Umbilical cord (tissue), 2 donors: ENCODE measurements around the gene HPGDS. TPM values are rescaled to one million over a fixed set of nuclear protein-coding genes. Genes with fewer than 3 reads are reported as not detected.

Experiments used
- DNase-seq: peaks from one replicate; pipeline ENCODE4 v3.0.0-alpha.2; 2015; ENCODE audit warnings: low spot score
- total RNA-seq: library from RNA; depleted of rRNA; stranded (reverse); fragments of >200 nt; gene quantifications from one replicate; pipeline ENCODE4 v1.2.3, GENCODE V29; 2014; ENCODE audit warnings: low replicate concordance; ENCODE audit not compliant: insufficient read depth

HPGDS gene
- total RNA-seq, 1 donor from 2014 or later, result 18.3 TPM

GRCh38 chr4:94256144-94256783, 86.4 kb downstream of the HPGDS start:
- no peak for DNase-seq

GRCh38 chr4:94253036-94253435, 89.6 kb downstream of the HPGDS start:
- no peak for DNase-seq

- no peak for DNase-seq
Observed at GRCh38 chr4:94251094-94251493, 91.5 kb downstream of the HPGDS start.

Other genes with a start within 250 kb of the HPGDS start
- gene SMARCAD1, start 135.0 kb downstream of the HPGDS start, total RNA-seq, result 35.6 TPM
- 723 TPM for gene PDLIM5, start 109.1 kb upstream of the HPGDS start, total RNA-seq